SK-N-MC (cell line): ENCODE measurements around the gene POLR2B.
"Not testable (repeated sequence)": the region's sequence is repeated elsewhere in the genome, so short reads cannot be mapped to it uniquely, and the experiment has no call there.

Experiments
- DNase-seq: peaks from one replicate; pipeline ENCODE4 v3.0.0-alpha.2; 2011; ENCODE audit warnings: low read depth, low spot score
- H3K27ac ChIP-seq: fragments of 200-600 bp; sonication (generic); 2 replicates; pipeline ENCODE4 v1.5.1; 2016; ENCODE audit warnings: mixed run types
- H3K36me3 ChIP-seq: fragments of 200-600 bp; sonication (generic); 2 replicates; pipeline ENCODE4 v1.6.1; 2017; ENCODE audit warnings: antibody characterized with exemption, low read length, mixed read lengths; ENCODE audit not compliant: insufficient read depth
- H3K4me3 ChIP-seq: fragments of 200-600 bp; sonication (generic); 2 replicates; pipeline ENCODE4 v1.5.1; 2016
- H3K9ac ChIP-seq: fragments of 200-600 bp; sonication (generic); 2 replicates; pipeline ENCODE4 v1.8.0; 2017; ENCODE audit warnings: mixed run types, mixed read lengths; ENCODE audit not compliant: insufficient read length
- H3K9me3 ChIP-seq: fragments of 200-600 bp; sonication (generic); 2 replicates; pipeline ENCODE4 v1.6.1; 2017; ENCODE audit warnings: low read depth, mild to moderate bottlenecking, antibody characterized with exemption, low read length, moderate library complexity, mixed read lengths
- EZH2 ChIP-seq: fragments of 200-600 bp; sonication (generic); IDR thresholded peaks from one replicate; pipeline ENCODE4 v1.6.1; 2017; ENCODE audit warnings: antibody characterized with exemption
- FOXP2 ChIP-seq: optimal IDR thresholded peaks from 2 replicates; pipeline ENCODE3; 2011; ENCODE audit warnings: mild to moderate bottlenecking, moderate library complexity; ENCODE audit not compliant: insufficient read depth; ENCODE audit errors: extremely low read length, control extremely low read depth
- POLR2AphosphoS5 ChIP-seq: IDR thresholded peaks from 2 replicates; pipeline ENCODE4 v1.6.1; 2012; ENCODE audit warnings: mild to moderate bottlenecking, low read depth, low read length, borderline replicate concordance

POLR2B gene

DNA sequence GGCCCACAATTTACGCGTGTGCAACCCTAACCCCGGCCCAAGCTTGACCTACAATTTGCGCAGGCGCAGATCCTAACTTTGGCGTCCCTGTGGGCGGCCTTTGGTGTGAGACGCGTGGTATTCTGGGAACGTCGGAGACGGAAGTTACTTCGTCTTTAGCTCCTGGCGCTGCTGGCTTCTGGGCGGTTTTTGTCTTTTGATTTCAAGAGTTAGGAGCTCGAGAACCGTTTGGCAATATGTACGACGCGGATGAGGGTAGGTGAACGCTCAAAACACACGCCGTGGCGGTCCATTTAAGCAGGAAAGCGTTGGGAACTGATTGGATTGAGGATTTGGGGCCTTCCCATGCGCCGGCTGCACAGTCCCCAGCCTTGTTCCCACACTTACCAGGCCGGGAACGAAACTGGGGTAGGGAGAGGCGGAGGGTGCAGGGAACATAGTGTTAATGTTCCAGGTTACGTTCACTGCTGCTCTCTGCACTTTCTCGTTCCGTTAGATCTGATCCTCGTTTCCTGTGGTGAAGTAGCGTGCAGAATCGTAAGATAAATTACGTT lies at the start of gene POLR2B:
POLR2B (plus strand) TSS at position 147 of the 554 bp plus-strand sequence; CDS start at position 237, 90 bp downstream.
- Histone ChIP-seq H3K27ac (peak within 1 kb of the TSS; percentile 96), H3K36me3 (peaks cover 28% of the 10 kb centered on the region), H3K9ac (peak within 1 kb of the TSS; percentile 93), H3K9me3 (no peaks in the 10 kb centered on the region), H3K4me3 (peak within 1 kb of the TSS; percentile 91)
- peak; percentile 66 for DNase-seq
- peak; percentile 99 for TF ChIP-seq POLR2AphosphoS5
- TF ChIP-seq EZH2 = no peak
- TF ChIP-seq FOXP2 = peak; percentile 73

DNA sequence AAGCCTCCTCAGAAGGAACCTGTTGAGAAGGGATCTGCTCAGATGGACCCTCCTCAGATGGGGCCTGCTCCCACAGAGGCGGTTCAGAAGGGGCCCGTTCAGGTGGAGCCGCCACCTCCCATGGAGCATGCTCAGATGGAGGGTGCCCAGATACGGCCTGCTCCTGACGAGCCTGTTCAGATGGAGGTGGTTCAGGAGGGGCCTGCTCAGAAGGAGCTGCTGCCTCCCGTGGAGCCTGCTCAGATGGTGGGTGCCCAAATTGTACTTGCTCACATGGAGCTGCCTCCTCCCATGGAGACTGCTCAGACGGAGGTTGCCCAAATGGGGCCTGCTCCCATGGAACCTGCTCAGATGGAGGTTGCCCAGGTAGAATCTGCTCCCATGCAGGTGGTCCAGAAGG lies 48.1 kb upstream of the POLR2B start:
- H3K36me3 ChIP-seq = peaks cover 57% of the 10 kb centered on the region

DNA sequence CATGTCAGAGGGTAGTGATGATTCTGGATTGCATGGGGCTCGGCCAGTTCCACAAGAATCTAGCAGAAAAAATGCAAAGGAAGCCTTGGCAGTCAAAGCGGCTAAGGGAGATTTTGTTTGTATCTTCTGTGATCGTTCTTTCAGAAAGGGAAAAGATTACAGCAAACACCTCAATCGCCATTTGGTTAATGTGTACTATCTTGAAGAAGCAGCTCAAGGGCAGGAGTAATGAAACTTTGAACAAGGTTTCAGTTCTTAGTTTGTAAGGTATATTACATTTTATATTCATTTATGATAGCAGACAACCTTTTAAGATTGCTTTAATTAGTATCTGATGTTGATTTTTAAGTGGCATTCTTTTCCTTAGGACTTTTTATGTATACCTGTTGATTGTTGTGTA lies 46.8 kb upstream of the POLR2B start:
- DNase-seq = no peak
- H3K9me3 ChIP-seq = no peaks in the 10 kb centered on the region
- no peak overlapping the region for H3K4me3 ChIP-seq
- H3K27ac ChIP-seq = no peak overlapping the region
- no peak overlapping the region for H3K9ac ChIP-seq
- peaks cover 56% of the 10 kb centered on the region for H3K36me3 ChIP-seq
- TF ChIP-seq POLR2AphosphoS5 (no peak), EZH2 (no peak), FOXP2 (no peak)

More for the DNA sequence above, 48.1 kb upstream of the POLR2B start:
- no peak overlapping the region for H3K9ac ChIP-seq
- H3K27ac ChIP-seq = no peak overlapping the region
- no peak for DNase-seq
- H3K9me3 ChIP-seq = no peaks in the 10 kb centered on the region
- TF ChIP-seq FOXP2 (no peak), POLR2AphosphoS5 (no peak), EZH2 (no peak)
- H3K4me3 ChIP-seq = no peak overlapping the region

DNA sequence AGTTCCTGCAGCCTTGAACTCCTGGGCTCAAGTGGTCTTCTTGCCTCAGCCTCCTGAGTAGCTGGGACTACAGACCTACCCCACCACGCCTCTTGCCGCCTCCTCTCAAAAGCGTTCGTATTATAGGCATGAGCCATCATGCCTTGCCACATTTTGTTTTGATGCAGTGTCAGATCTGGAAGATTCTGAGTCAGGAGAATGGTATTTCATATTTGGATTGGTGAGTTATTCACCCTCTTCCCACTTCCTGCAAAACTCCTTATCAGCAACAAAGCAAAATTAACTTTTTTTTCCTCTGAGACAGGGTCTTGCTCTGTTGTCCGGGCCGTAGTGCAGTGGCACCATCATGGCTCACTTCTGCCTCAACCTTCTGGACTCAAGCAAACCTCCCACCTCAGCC lies 41.4 kb upstream of the POLR2B start:
- Histone ChIP-seq H3K36me3 (peaks cover 31% of the 10 kb centered on the region), H3K9ac (no peak overlapping the region), H3K9me3 (no peaks in the 10 kb centered on the region), H3K4me3 (no peak overlapping the region), H3K27ac (no peak overlapping the region)
- no peak for TF ChIP-seq EZH2
- no peak for TF ChIP-seq POLR2AphosphoS5
- TF ChIP-seq FOXP2 = no peak
- DNase-seq = no peak

DNA sequence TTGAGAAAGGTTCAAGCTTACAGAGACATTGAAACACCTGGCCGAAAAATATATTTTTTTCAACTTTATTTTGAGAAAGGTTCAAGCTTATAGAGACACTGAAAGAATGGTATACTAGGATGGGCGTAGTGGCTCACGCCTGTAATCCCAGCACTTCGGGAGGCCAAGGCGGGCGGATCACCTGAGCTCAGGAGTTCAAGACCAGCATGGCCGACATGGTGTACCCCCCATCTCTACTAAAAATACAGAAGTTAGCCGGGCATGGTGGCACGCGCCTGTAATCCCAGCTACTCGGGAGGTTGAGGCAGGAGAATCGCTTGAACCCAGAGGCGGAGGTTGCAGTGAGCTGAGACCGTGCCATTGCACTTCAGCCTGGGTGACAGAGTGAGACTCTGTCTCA lies 38.9 kb upstream of the POLR2B start:
- H3K9me3 ChIP-seq, H3K27ac ChIP-seq, H3K9ac ChIP-seq, DNase-seq, H3K4me3 ChIP-seq, H3K36me3 ChIP-seq: not testable (repeated sequence)

DNA sequence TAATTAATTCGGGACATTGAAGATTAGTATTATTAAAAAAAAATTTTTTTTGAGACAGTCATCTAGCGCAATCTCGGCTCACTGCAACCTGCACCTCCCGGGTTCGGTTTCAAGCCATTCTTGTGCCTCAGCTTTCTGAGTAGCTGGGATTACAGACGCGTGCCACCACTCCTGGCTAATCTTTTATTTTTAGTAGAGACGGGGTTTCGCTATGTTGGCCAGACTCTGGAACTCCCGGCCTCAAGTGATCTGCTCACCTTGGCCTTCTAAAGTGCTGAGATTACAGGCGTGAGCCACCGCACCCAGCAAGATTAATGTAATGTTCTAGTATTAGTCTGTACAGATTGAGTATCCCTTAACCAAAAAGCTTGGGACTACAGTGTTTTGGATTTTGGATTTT lies 38.3 kb upstream of the POLR2B start:
- Histone ChIP-seq H3K9me3 (no peaks in the 10 kb centered on the region), H3K9ac (no peak overlapping the region), H3K27ac (no peak overlapping the region), H3K4me3 (no peak overlapping the region), H3K36me3 (peaks cover 5% of the 10 kb centered on the region; the same call in 1 of the 2 replicates)
- no peak for DNase-seq
- TF ChIP-seq EZH2 = no peak
- TF ChIP-seq FOXP2 = no peak
- TF ChIP-seq POLR2AphosphoS5 = no peak

DNA sequence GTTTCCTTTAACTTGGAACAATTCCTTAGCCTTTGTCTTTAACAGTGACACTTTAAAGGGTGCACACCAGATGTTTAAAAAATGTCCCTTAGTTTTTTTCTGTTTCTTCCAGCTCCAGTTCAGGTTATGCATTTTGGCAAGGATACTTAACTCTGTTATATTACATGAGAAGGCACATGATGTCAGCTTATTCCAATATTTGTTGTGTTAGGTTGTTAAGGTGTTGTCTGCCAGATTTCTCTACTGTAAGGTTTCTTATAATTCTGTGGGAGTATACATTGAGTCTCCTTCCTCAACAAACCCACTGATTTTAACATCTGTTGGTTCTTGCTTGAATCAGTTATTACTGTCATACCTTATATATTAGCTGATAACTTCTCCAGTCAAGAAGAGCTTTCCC lies 37.7 kb upstream of the POLR2B start:
- no peak overlapping the region for H3K4me3 ChIP-seq
- H3K9ac ChIP-seq = no peak overlapping the region
- TF ChIP-seq EZH2 (no peak), POLR2AphosphoS5 (no peak), FOXP2 (no peak)
- H3K36me3 ChIP-seq = peaks cover 5% of the 10 kb centered on the region; the same call in 1 of the 2 replicates
- H3K27ac ChIP-seq = no peak overlapping the region; the same call in 1 of the 2 replicates
- no peaks in the 10 kb centered on the region for H3K9me3 ChIP-seq
- DNase-seq = no peak

DNA sequence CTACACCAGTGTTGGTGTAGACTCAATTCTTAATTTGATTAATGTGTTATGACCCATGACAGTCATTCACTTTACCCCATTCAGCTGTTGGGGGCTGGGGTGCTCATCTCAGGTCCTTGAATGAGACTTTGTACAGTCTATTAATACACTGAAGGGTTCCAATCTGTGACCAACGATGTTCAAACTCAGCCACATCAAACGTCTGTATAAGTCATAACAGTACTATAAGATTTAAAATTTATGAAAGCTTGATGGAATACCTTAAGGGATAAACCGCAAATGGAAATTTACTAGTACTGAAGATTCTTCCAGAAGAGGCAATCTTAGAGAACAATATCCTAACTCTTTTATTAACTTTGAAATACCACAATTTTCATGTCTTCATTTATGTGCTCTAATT lies 37.3 kb upstream of the POLR2B start:
- Histone ChIP-seq H3K27ac (no peak overlapping the region), H3K9me3 (no peaks in the 10 kb centered on the region), H3K4me3 (no peak overlapping the region), H3K9ac (no peak overlapping the region), H3K36me3 (peaks cover 5% of the 10 kb centered on the region; the same call in 1 of the 2 replicates)
- no peak for DNase-seq
- TF ChIP-seq FOXP2 (no peak), POLR2AphosphoS5 (no peak), EZH2 (no peak)

DNA sequence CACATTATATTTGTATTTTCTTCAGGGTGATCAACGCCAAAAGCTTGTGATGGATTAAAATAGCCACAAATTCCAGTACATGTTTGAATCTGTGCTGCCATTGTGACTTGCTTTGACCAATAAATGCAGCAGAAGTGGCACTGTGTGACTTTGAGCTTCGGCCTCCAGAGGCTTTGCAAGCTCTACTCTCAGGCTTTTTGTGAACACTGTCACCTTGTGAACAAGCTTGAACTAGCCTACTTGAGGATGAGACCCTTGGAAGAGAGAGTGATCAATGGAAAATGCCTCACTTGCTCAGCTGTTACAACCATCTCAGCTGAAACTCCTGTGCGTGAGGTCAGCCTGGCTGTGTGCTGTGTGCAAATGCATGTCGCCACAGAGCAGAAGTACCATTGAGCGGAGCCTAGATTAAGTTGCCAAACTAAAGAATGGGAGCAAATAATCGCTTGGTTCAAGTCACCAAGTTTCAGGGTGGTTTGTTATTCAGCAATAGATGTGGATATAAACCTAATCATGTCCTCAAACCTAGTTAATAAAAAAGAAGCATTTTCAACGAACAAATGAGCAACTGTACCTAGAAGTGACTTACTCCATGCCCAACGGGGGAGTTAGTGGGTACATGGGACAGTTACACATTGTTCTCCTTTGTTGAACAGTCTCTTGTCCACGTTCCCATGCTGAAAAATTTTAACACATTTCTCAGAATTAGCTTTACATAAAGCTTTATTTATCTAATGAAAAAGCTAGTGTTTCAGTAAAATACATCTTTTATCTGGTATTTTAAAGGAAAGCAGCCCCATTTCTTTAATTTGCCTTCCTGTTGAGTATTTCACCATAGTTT lies 24.8 kb upstream of the POLR2B start:
- no peak overlapping the region for H3K27ac ChIP-seq
- no peak overlapping the region for H3K9ac ChIP-seq
- no peaks in the 10 kb centered on the region for H3K36me3 ChIP-seq
- no peak overlapping the region for H3K4me3 ChIP-seq
- TF ChIP-seq FOXP2 (no peak), EZH2 (no peak), POLR2AphosphoS5 (no peak)
- no peaks in the 10 kb centered on the region for H3K9me3 ChIP-seq
- DNase-seq = no peak
